Hepatocyte (in vitro differentiated cells): ENCODE data around the gene ZMYM4.

ENCODE experiments used
- CTCF ChIP-seq: fragments of 200-600 bp; sonication (generic); IDR thresholded peaks from 2 replicates; pipeline ENCODE4 v1.5.1; 2016; ENCODE audit warnings: antibody characterized with exemption, mild to moderate bottlenecking; ENCODE audit not compliant: poor library complexity
- EZH2 ChIP-seq: fragments of 200-600 bp; sonication (generic); IDR thresholded peaks from 2 replicates; pipeline ENCODE4 v1.6.1; 2016; ENCODE audit warnings: antibody characterized with exemption, mild to moderate bottlenecking, borderline replicate concordance

- TF ChIP-seq CTCF (no peak), EZH2 (no peak)
Measured at GRCh38 chr1:35345439-35345981, 77.0 kb downstream of the ZMYM4 start.
